K562 (cell line): Measurements from ENCODE around the gene BPNT1. TPM values are rescaled to one million over a fixed set of nuclear protein-coding genes. Genes with fewer than 3 reads are reported as not detected.

Experiments
- ATF1 ChIP-seq, 2 experiments: fragments of 450-650 bp in 1 of 2; IDR thresholded peaks; 2 replicates each; pipeline ENCODE4 v1.6.1; 2016; ENCODE audit warnings: missing compliant biosample characterization in 1 of 2, missing genetic modification characterization in 1 of 2
- CBX5 ChIP-seq: IDR thresholded peaks from 2 replicates; pipeline ENCODE4 v1.6.1; 2014; ENCODE audit warnings: low read depth, borderline replicate concordance
- EZH2 ChIP-seq: IDR thresholded peaks from 2 replicates; pipeline ENCODE4 v1.6.1; 2012; ENCODE audit warnings: low read depth, mild to moderate bottlenecking, inconsistent platforms, low read length, borderline replicate concordance
- KAT8 ChIP-seq: fragments of 450-650 bp; IDR thresholded peaks from 2 replicates; pipeline ENCODE4 v1.6.1; 2016; ENCODE audit warnings: low read depth, mild to moderate bottlenecking
- NFATC3 ChIP-seq: fragments of 450-650 bp; IDR thresholded peaks from 2 replicates; pipeline ENCODE4 v1.6.1; 2017; ENCODE audit warnings: mild to moderate bottlenecking
- PHB ChIP-seq: fragments of 250-450 bp; sonication (Bioruptor Pico); IDR thresholded peaks from 2 replicates; pipeline ENCODE4 v1.5.0; 2021
- POLR2B ChIP-seq: fragments of 450-650 bp; IDR thresholded peaks from 2 replicates; pipeline ENCODE4 v1.6.1; 2018; ENCODE audit warnings: low read depth; ENCODE audit not compliant: partially characterized antibody
- PPARD ChIP-seq: fragments of 250-450 bp; sonication (Bioruptor Pico); IDR thresholded peaks from 2 replicates; pipeline ENCODE4 v1.8.0; 2022; ENCODE audit warnings: inconsistent platforms, mild to moderate bottlenecking, moderate library complexity
- RBM17 ChIP-seq: fragments of 200-400 bp; formaldehyde crosslinking; IDR thresholded peaks from 2 replicates; pipeline ENCODE4 v1.6.1; 2017; ENCODE audit warnings: low read depth, mild to moderate bottlenecking, low read length, borderline replicate concordance
- SETDB1 ChIP-seq: IDR thresholded peaks from one replicate; pipeline ENCODE4 v1.6.1; 2012; ENCODE audit warnings: low read length, control low read depth, inconsistent platforms
- SMARCC2 ChIP-seq: fragments of 450-650 bp; IDR thresholded peaks from 2 replicates; pipeline ENCODE4 v1.6.1; 2017; ENCODE audit warnings: antibody characterized with exemption, moderate library complexity, mild to moderate bottlenecking, low read depth
- SMC3 ChIP-seq: conservative IDR thresholded peaks from 2 replicates; pipeline ENCODE4 v1.6.1; 2011; ENCODE audit warnings: low read depth, low read length, improper control_type of control experiment; ENCODE audit not compliant: insufficient read depth
- ZBED1 ChIP-seq: IDR thresholded peaks from 2 replicates; pipeline ENCODE4 v1.6.1; 2014
- ZNF354B ChIP-seq: fragments of 250-450 bp; sonication (Bioruptor Pico); IDR thresholded peaks from 2 replicates; pipeline ENCODE4 v1.4.0; 2020
- ZNF408 ChIP-seq: fragments of 250-450 bp; sonication (Bioruptor Pico); IDR thresholded peaks from 2 replicates; pipeline ENCODE4 v1.4.0; 2020; ENCODE audit warnings: low read depth, mild to moderate bottlenecking, moderate library complexity
- polyA plus RNA-seq, 8 experiments: library from polyadenylated mRNA; depleted of rRNA in 4 of 8; stranded (reverse) in 5 of 8; unstranded in 3 of 8; fragments of >200 nt; fragmentation: Nextera tagmentation in 2 of 8; fragmentation: Illumina TruSeq in 1 of 8; extraction: Ambion mirVana in 2 of 8; extraction: Trizol in 1 of 8; gene quantifications; 2 replicates each; pipeline versions ENCODE4 v1.2.1 to v1.2.3, GENCODE V29; 2011 to 2014; ENCODE audit warnings: inconsistent platforms in 1 of 8, missing spikeins in 1 of 8
- total RNA-seq, 7 experiments: library from RNA; depleted of rRNA in 6 of 7; stranded (reverse); fragments of >200 nt in 6 of 7; fragmentation: Illumina TruSeq in 2 of 7; extraction: Trizol in 2 of 7; gene quantifications; 2 replicates each; pipeline versions ENCODE4 v1.2.1 to v1.2.3, GENCODE V29; 2011 to 2021; ENCODE audit warnings: low replicate concordance in 1 of 7
- TF ChIP-seq, protein P1 (sequence below), 2 experiments: fragments of 450-650 bp in 1 of 2; IDR thresholded peaks; 2 replicates each; pipeline ENCODE4 v1.6.1; 2011 to 2017; ENCODE audit warnings: low read depth in 2 of 2, antibody characterized with exemption in 1 of 2, borderline replicate concordance in 1 of 2, low read length in 1 of 2, mild to moderate bottlenecking in 1 of 2, mixed read lengths in 1 of 2; ENCODE audit not compliant: control insufficient read depth in 1 of 2
- TF ChIP-seq, protein P2 (sequence below): sonication (generic); formaldehyde crosslinking; IDR thresholded peaks from 2 replicates; pipeline ENCODE4 v1.8.0; 2023; ENCODE audit warnings: mild to moderate bottlenecking, missing genetic modification reagents
- TF ChIP-seq, protein P3 (sequence below): IDR thresholded peaks from 2 replicates; pipeline ENCODE4 v1.6.1; 2012; ENCODE audit warnings: low read depth, low read length, improper control_type of control experiment, borderline replicate concordance
- TF ChIP-seq, protein P4 (sequence below): fragments of 250-450 bp; sonication (Bioruptor Pico); IDR thresholded peaks from 2 replicates; pipeline ENCODE4 v1.6.1; 2021; ENCODE audit warnings: mild to moderate bottlenecking

Gene BPNT1
- total and polyA plus RNA-seq, 9 of the 15 experiments (the other 6 are each of a cell fraction or from before 2014, with no cell fraction given) = 30.2 to 73.8 (median 40.5) TPM

DNA sequence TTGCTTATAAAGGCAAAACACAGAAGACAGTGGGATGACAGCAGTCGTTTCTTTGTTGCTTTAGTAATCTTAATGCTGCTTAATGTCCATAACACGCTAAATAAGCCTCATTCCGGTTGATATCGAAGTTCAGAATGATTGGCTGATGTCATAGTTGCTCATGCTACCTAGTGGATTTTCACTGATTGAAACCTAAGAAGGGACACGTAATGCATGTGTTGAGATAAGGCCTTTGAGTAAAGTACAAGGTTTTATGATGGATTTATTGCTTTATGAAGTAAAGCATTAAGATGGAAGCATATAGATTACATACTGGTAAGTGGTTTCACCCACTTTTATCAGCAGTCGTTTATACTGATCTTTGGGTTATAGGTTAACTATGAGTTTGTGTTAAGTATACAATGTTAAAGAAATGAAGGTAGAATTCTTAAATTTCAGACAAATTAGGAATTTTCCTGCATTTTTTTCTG, 29.5 kb upstream of the BPNT1 start (continued):
- TF ChIP-seq SMARCC2 (peak; percentile 90), ZNF354B (CRISPR knock-in tag) (no peak), ATF1 (CRISPR knock-in tag; IDR thresholded peaks at IDR 0.05) (no peak), ATF1 (tag; IDR thresholded peaks at IDR 0.05) (peak; percentile 94), RBM17 (no peak), PHB (CRISPR knock-in tag) (no peak), ZBED1 (no peak), CBX5 (no peak), SETDB1 (no peak), POLR2B (no peak), ZNF408 (CRISPR knock-in tag) (no peak), SMC3 (no peak), NFATC3 (peak; percentile 62; the same call in 1 of the 2 replicates), PPARD (CRISPR knock-in tag) (no peak), KAT8 (no peak), EZH2 (no peak)
- TF ChIP-seq, protein P1, sequence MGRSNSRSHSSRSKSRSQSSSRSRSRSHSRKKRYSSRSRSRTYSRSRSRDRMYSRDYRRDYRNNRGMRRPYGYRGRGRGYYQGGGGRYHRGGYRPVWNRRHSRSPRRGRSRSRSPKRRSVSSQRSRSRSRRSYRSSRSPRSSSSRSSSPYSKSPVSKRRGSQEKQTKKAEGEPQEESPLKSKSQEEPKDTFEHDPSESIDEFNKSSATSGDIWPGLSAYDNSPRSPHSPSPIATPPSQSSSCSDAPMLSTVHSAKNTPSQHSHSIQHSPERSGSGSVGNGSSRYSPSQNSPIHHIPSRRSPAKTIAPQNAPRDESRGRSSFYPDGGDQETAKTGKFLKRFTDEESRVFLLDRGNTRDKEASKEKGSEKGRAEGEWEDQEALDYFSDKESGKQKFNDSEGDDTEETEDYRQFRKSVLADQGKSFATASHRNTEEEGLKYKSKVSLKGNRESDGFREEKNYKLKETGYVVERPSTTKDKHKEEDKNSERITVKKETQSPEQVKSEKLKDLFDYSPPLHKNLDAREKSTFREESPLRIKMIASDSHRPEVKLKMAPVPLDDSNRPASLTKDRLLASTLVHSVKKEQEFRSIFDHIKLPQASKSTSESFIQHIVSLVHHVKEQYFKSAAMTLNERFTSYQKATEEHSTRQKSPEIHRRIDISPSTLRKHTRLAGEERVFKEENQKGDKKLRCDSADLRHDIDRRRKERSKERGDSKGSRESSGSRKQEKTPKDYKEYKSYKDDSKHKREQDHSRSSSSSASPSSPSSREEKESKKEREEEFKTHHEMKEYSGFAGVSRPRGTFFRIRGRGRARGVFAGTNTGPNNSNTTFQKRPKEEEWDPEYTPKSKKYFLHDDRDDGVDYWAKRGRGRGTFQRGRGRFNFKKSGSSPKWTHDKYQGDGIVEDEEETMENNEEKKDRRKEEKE (IDR thresholded peaks at IDR 0.05; ENCODE audit: borderline replicate concordance in 1 of 2, control insufficient read depth in 1 of 2, low read depth in 2 of 2, low read length in 1 of 2) = no peak
- TF ChIP-seq, protein P2, sequence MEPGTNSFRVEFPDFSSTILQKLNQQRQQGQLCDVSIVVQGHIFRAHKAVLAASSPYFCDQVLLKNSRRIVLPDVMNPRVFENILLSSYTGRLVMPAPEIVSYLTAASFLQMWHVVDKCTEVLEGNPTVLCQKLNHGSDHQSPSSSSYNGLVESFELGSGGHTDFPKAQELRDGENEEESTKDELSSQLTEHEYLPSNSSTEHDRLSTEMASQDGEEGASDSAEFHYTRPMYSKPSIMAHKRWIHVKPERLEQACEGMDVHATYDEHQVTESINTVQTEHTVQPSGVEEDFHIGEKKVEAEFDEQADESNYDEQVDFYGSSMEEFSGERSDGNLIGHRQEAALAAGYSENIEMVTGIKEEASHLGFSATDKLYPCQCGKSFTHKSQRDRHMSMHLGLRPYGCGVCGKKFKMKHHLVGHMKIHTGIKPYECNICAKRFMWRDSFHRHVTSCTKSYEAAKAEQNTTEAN (CRISPR knock-in tag) = no peak
- TF ChIP-seq, protein P3, sequence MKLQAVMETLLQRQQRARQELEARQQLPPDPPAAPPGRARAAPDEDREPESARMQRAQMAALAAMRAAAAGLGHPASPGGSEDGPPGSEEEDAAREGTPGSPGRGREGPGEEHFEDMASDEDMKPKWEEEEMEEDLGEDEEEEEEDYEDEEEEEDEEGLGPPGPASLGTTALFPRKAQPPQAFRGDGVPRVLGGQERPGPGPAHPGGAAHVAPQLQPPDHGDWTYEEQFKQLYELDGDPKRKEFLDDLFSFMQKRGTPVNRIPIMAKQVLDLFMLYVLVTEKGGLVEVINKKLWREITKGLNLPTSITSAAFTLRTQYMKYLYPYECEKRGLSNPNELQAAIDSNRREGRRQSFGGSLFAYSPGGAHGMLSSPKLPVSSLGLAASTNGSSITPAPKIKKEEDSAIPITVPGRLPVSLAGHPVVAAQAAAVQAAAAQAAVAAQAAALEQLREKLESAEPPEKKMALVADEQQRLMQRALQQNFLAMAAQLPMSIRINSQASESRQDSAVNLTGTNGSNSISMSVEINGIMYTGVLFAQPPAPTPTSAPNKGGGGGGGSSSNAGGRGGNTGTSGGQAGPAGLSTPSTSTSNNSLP = peak; percentile 98
- TF ChIP-seq, protein P4, sequence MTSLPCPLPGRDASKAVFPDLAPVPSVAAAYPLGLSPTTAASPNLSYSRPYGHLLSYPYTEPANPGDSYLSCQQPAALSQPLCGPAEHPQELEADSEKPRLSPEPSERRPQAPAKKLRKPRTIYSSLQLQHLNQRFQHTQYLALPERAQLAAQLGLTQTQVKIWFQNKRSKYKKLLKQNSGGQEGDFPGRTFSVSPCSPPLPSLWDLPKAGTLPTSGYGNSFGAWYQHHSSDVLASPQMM = no peak
